Measurements from ENCODE around the gene TTYH2. TPM values are rescaled to one million over a fixed set of nuclear protein-coding genes. Genes with fewer than 3 reads are reported as not detected.
"Not testable (repeated sequence)": the region's sequence is repeated elsewhere in the genome, so short reads cannot be mapped to it uniquely, and the experiment has no call there.

Gene TTYH2
- total and polyA plus RNA-seq, 2 experiments from 2014 or later, result 0.38 TPM; not detected in 1

DNA sequence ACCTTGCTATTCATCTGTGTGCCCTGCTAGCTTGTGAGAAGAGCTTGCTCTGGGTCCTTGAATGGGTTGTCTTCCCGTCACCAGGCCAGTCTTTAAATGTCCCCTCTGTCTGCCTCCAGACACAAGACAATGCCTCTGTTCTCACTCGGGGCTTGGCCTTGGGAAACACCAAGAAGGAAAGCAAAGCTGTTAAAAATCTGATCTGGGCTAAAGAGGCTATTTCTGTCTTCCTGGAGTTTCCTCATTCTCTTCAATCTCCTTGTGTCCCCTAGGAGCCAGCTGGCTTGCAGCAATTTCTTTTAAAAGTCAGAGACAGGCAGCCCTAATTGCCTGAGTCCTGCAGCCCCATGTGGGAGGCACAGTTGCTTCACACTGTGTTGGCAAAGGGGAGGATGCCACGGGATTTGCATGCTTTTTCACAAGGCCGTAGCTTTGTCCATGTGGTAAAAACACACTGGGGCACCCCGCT, 63.2 kb downstream of the TTYH2 start:
- WGBS, 2 experiments (ENCODE audit: low coverage in 1 of 2, low lambda C conversion rate in 2 of 2, missing lambda C conversion rate in 2 of 2), result 4 to 7% methylated on average over 5 of the region's 5 CpGs
- no peaks in the 10 kb centered on the region for H4K20me1 ChIP-seq (ENCODE audit: insufficient read depth)
- no peaks in the 10 kb centered on the region for H3K36me3 ChIP-seq (ENCODE audit: low read depth)
- no peak for DNase-seq
- H3K27ac ChIP-seq, result no peak overlapping the region
- H3K27me3 ChIP-seq (replicated peaks; ENCODE audit: insufficient read depth), result peaks cover 32% of the 10 kb centered on the region
- H3K9me3 ChIP-seq (ENCODE audit: low read depth), result no peaks in the 10 kb centered on the region
- H3K9ac ChIP-seq, result no peak overlapping the region
- no peaks in the 10 kb centered on the region for H3F3A ChIP-seq (ENCODE audit: insufficient read depth)
- H3K79me2 ChIP-seq (ENCODE audit: insufficient read depth), result no peaks in the 10 kb centered on the region
- H3K9me2 ChIP-seq (ENCODE audit: insufficient read depth), result no peaks in the 10 kb centered on the region
- H3K4me3 ChIP-seq, result no peak overlapping the region
- no peak for TF ChIP-seq EZH2 (IDR thresholded peaks at IDR 0.05; ENCODE audit: insufficient read depth, poor library complexity, severe bottlenecking)
- no peak for TF ChIP-seq EZH2phosphoT487 (IDR thresholded peaks at IDR 0.05; ENCODE audit: insufficient read depth, low read depth)
- H3K4me1 ChIP-seq (ENCODE audit: insufficient read depth), result no peaks in the 10 kb centered on the region
- H3K4me2 ChIP-seq (ENCODE audit: unreplicated experiment), result no peak overlapping the region
- H2AFZ ChIP-seq, result no peak overlapping the region
- in situ Hi-C loops (cut with MboI), result no loop called here

DNA sequence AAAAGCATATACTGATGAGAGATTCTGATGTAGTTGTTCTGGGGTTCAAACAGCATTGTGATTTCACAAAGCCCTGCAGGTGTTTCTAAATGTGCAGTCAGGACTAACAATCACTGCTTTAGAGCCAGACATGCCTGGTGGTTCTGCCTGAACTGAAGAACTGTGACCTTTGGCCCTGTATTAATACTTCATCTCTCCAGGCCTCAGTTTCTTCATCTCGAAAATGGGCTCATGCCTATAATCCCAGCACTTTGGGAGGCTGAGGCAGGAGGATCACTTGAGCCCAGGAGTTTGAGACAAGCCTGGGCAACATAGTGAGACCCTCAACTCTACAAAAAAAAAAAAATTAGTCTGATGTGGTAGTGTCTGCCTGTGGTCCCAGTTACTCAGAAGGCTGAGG, 64.6 kb downstream of the TTYH2 start:
- H4K20me1 ChIP-seq (ENCODE audit: insufficient read depth), result no peaks in the 10 kb centered on the region
- H3K36me3 ChIP-seq (ENCODE audit: low read depth), result no peaks in the 10 kb centered on the region
- no peak overlapping the region for H3K4me3 ChIP-seq
- peaks cover 32% of the 10 kb centered on the region for H3K27me3 ChIP-seq (replicated peaks; ENCODE audit: insufficient read depth)
- TF ChIP-seq EZH2phosphoT487 (IDR thresholded peaks at IDR 0.05; ENCODE audit: insufficient read depth, low read depth) (no peak), EZH2 (IDR thresholded peaks at IDR 0.05; ENCODE audit: insufficient read depth, poor library complexity, severe bottlenecking) (no peak)
- H3F3A ChIP-seq (ENCODE audit: insufficient read depth), result no peaks in the 10 kb centered on the region
- no peak overlapping the region for H2AFZ ChIP-seq
- WGBS, 2 experiments (ENCODE audit: low coverage in 1 of 2, low lambda C conversion rate in 2 of 2, missing lambda C conversion rate in 2 of 2), result 29 to 44% methylated on average over 1 of the region's 1 CpG
- H3K4me2 ChIP-seq (ENCODE audit: unreplicated experiment), result no peak overlapping the region
- H3K27ac ChIP-seq, result no peak overlapping the region
- no peaks in the 10 kb centered on the region for H3K4me1 ChIP-seq (ENCODE audit: insufficient read depth)
- in situ Hi-C loops (cut with MboI), result no loop called here
- no peak overlapping the region for H3K9ac ChIP-seq
- H3K79me2 ChIP-seq (ENCODE audit: insufficient read depth), result no peaks in the 10 kb centered on the region
- H3K9me3 ChIP-seq (ENCODE audit: low read depth), result no peaks in the 10 kb centered on the region
- DNase-seq, result no peak
- H3K9me2 ChIP-seq (ENCODE audit: insufficient read depth), result no peaks in the 10 kb centered on the region

- H2AFZ ChIP-seq; DNase-seq; H3K4me1 ChIP-seq (ENCODE audit: insufficient read depth); H4K20me1 ChIP-seq (ENCODE audit: insufficient read depth); H3K27ac ChIP-seq; H3K4me2 ChIP-seq (ENCODE audit: unreplicated experiment); H3F3A ChIP-seq (ENCODE audit: insufficient read depth); H3K36me3 ChIP-seq (ENCODE audit: low read depth); H3K9me2 ChIP-seq (ENCODE audit: insufficient read depth); H3K79me2 ChIP-seq (ENCODE audit: insufficient read depth); H3K4me3 ChIP-seq; in situ Hi-C loops (cut with MboI); H3K9me3 ChIP-seq (ENCODE audit: low read depth); H3K9ac ChIP-seq: not testable (repeated sequence)
- peaks cover 26% of the 10 kb centered on the region for H3K27me3 ChIP-seq (replicated peaks; ENCODE audit: insufficient read depth)
- 70 to 77% methylated on average over 7 of the region's 7 CpGs for WGBS, 2 experiments (ENCODE audit: low coverage in 1 of 2, low lambda C conversion rate in 2 of 2, missing lambda C conversion rate in 2 of 2)
Observed at GRCh38 chr17:74279617-74280016, 66.2 kb downstream of the TTYH2 start.

DNA sequence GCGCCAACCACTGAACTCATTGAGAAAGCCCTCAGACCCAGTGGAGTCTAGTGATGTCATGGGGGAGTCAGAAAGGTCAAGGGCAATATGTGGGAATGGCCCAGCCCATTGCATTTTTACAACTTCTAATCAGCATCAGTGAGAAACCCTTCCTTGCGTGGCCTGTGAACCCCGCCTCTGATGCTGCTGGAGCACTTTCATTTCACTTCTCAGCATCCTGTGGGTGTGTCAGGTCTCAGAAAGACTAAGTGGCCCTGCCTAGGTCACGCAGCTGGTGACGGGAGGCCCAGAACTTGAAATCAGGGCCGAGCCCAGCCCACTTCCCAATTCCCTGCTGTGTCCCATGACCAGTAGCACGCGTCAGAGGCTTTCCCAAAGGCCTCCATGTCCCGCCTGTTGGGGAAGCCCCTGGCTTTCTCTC, 66.7 kb downstream of the TTYH2 start:
- in situ Hi-C loops (cut with MboI), result no loop called here
- Histone ChIP-seq H3K79me2 (ENCODE audit: insufficient read depth) (no peaks in the 10 kb centered on the region), H3K27ac (no peak overlapping the region), H3K9ac (no peak overlapping the region), H3K9me3 (ENCODE audit: low read depth) (no peaks in the 10 kb centered on the region), H3F3A (ENCODE audit: insufficient read depth) (no peaks in the 10 kb centered on the region), H3K36me3 (ENCODE audit: low read depth) (no peaks in the 10 kb centered on the region), H2AFZ (no peak overlapping the region), H3K4me3 (no peak overlapping the region), H4K20me1 (ENCODE audit: insufficient read depth) (no peaks in the 10 kb centered on the region), H3K4me2 (ENCODE audit: unreplicated experiment) (no peak overlapping the region), H3K27me3 (replicated peaks; ENCODE audit: insufficient read depth) (peaks cover 21% of the 10 kb centered on the region), H3K4me1 (ENCODE audit: insufficient read depth) (no peaks in the 10 kb centered on the region), H3K9me2 (ENCODE audit: insufficient read depth) (no peaks in the 10 kb centered on the region)
- no peak for TF ChIP-seq EZH2 (IDR thresholded peaks at IDR 0.05; ENCODE audit: insufficient read depth, poor library complexity, severe bottlenecking)
- TF ChIP-seq EZH2phosphoT487 (IDR thresholded peaks at IDR 0.05; ENCODE audit: insufficient read depth, low read depth), result no peak
- DNase-seq, result no peak
- 58 to 60% methylated on average over 9 of the region's 9 CpGs for WGBS, 2 experiments (ENCODE audit: low coverage in 1 of 2, low lambda C conversion rate in 2 of 2, missing lambda C conversion rate in 2 of 2)

DNA sequence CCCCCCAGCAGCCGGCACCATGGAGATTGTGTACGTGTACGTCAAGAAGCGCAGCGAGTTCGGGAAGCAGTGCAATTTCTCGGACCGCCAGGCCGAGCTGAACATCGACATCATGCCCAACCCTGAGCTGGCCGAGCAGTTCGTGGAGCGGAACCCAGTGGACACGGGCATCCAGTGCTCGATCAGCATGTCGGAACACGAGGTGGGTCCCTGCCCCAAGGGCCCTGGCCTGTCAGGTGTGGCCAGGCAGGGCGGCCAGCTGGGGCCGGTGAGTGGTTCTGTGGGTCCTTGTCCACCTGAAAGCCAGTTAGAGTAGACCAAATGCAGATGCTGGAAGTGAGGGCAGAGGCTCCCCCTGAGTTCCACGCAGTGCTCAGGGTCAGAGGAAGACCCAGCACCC, 68.4 kb downstream of the TTYH2 start:
- no peak overlapping the region for H3K27ac ChIP-seq
- H3K4me3 ChIP-seq, result no peak overlapping the region
- no peaks in the 10 kb centered on the region for H3K36me3 ChIP-seq (ENCODE audit: low read depth)
- no peaks in the 10 kb centered on the region for H3K4me1 ChIP-seq (ENCODE audit: insufficient read depth)
- no peaks in the 10 kb centered on the region for H3K9me3 ChIP-seq (ENCODE audit: low read depth)
- no peaks in the 10 kb centered on the region for H4K20me1 ChIP-seq (ENCODE audit: insufficient read depth)
- H2AFZ ChIP-seq, result no peak overlapping the region
- 74 to 82% methylated on average over 16 to 19 of the region's 20 CpGs for WGBS, 2 experiments (ENCODE audit: low coverage in 1 of 2, low lambda C conversion rate in 2 of 2, missing lambda C conversion rate in 2 of 2)
- TF ChIP-seq EZH2phosphoT487 (IDR thresholded peaks at IDR 0.05; ENCODE audit: insufficient read depth, low read depth) (no peak), EZH2 (IDR thresholded peaks at IDR 0.05; ENCODE audit: insufficient read depth, poor library complexity, severe bottlenecking) (no peak)
- H3K9me2 ChIP-seq (ENCODE audit: insufficient read depth), result no peaks in the 10 kb centered on the region
- no peak for DNase-seq
- H3K4me2 ChIP-seq (ENCODE audit: unreplicated experiment), result no peak overlapping the region
- H3K79me2 ChIP-seq (ENCODE audit: insufficient read depth), result no peaks in the 10 kb centered on the region
- H3K9ac ChIP-seq, result no peak overlapping the region
- peaks cover 9% of the 10 kb centered on the region for H3K27me3 ChIP-seq (replicated peaks; ENCODE audit: insufficient read depth)
- H3F3A ChIP-seq (ENCODE audit: insufficient read depth), result no peaks in the 10 kb centered on the region
- in situ Hi-C loops (cut with MboI), result no loop called here

DNA sequence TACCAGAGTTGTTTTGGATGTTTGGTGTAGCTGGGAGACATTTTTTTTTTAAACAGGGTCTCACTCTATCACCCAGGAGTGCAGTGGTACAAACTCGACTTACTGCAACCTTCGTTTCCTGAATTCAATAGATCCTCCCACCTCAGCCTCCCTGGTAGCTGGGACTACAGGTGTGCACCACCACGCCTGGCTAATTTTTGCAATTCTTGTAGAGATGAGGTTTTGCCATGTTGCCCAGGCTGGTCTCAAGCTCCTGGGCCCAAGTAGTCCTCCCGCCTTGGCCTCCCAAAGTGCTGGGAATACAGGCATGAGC, 68.9 kb downstream of the TTYH2 start:
- 61 to 64% methylated on average over 4 of the region's 4 CpGs for WGBS, 2 experiments (ENCODE audit: low coverage in 1 of 2, low lambda C conversion rate in 2 of 2, missing lambda C conversion rate in 2 of 2)
- H3K27ac ChIP-seq; H3K9me2 ChIP-seq (ENCODE audit: insufficient read depth); H4K20me1 ChIP-seq (ENCODE audit: insufficient read depth); DNase-seq; in situ Hi-C loops (cut with MboI); H3K27me3 ChIP-seq (replicated peaks; ENCODE audit: insufficient read depth); H3K4me1 ChIP-seq (ENCODE audit: insufficient read depth); H3F3A ChIP-seq (ENCODE audit: insufficient read depth); H3K9me3 ChIP-seq (ENCODE audit: low read depth); H3K36me3 ChIP-seq (ENCODE audit: low read depth); H3K4me3 ChIP-seq; H2AFZ ChIP-seq; H3K79me2 ChIP-seq (ENCODE audit: insufficient read depth); H3K9ac ChIP-seq; H3K4me2 ChIP-seq (ENCODE audit: unreplicated experiment): not testable (repeated sequence)
